A172 (cell line): ENCODE data around the gene COLEC11. TPM values are rescaled to one million over a fixed set of nuclear protein-coding genes. Genes with fewer than 3 reads are reported as not detected.

ENCODE experiments used
- DNase-seq: peaks from one replicate; pipeline ENCODE4 v3.0.0-alpha.2; 2015; ENCODE audit warnings: low spot score
- total RNA-seq: library from RNA; depleted of rRNA; stranded (reverse); fragments of >200 nt; shearing (Covaris generic); gene quantifications from 2 replicates; pipeline ENCODE4 v1.2.3, GENCODE V29; 2014; rRNA removed

The COLEC11 gene
- total RNA-seq, 1 experiment from 2014 or later = 0.17 TPM

DNA sequence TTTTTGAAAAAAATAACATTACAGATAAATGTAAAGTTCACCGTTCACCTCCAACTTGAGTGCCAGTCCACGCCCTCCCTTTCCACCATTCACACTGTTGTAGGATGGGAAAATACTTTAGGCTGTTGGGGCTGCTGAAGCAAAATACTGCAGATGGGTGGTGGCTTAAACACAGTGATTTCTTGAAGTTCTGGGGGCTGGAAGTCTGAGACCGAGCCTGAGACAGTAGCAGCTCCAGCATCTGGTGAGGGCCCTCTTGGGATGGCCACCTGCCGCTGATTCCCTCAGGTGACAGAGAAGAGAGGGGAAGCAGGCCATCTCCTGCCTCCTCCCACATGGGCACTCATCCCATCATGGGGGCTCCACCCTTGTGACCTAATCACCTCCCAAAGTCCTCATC lies 80.8 kb downstream of the COLEC11 start:
- DNase-seq = no peak

DNA sequence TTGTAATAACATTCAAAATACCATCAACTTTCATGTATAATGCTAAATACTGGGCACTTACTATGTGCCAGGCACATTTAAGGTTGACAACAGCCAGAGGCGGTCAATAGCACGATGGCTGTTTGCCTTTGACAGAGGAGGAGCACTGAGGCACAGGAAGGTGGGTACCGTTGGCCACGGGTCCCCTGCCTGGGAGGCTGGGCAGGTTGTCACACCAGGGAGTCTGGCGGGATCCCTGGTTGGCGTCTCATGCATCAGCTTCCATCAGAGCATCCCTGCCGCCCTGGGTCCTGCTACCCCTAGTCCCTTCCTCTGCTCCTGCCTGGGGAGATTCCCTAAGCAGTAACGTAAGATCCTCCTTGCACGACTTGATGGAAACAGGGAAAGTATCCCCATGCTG lies 82.5 kb downstream of the COLEC11 start:
- DNase-seq = no peak

DNA sequence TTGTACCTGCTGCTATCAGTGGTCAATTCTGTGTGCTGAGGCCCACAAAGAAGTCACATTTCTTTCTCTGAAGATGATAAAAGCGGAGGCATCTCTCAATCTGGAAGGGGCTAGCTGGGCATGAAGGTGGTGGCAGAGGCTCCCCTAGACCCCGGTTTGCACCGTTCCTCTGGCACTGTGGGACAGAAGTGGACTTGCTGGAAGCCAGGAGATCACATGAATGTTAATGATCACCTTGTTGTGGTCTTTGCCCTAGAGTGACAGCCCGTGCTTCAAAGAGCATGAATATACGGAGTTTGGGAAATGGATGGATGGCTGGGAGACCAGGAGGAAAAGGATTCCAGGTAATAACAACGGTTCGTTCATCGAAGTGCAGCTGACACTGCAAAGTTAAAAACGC lies 83.3 kb downstream of the COLEC11 start:
- no peak for DNase-seq

GRCh38 chr2:3679180-3679579 lies 84.3 kb downstream of the COLEC11 start:
- DNase-seq = no peak

- DNase-seq = no peak
Observed at GRCh38 chr2:3679616-3680393, 84.9 kb downstream of the COLEC11 start.

DNA sequence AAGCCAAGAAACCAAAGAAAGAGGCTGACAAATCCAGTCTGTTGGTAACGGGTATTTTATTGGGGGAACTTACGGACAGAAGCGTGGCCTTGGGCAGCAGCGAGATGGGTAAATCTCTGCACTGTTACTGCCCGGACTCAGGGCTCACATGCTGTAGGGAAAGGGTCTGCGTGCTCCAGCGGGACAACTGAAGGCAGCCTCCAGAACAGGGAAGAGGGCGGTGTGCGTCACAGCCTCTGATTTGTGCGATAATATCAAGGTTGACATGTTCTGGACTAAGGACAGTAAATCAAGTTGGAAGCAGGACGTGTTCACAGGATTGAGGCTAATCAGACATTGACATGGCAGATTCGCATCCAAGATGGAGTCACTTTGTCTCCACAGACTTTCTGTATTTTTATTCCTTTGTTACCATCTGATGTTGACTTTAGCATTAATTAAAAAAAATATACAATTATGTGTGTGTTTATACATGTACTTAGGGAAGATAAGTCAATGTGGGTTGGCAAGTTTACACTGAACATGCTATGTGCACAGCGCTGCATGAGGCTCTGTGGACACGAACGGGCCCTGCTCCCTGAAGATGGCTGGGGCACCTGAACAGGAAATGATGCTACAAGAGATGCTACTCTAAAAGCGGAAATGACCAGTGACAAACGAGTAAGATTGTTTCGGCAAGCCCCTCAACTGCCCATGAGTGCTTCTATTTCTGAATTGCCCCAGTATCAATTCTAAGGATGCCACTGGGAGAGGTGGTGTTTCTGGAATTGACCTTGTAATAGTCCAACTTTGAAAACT lies 85.8 kb downstream of the COLEC11 start:
- DNase-seq = no peak

DNA sequence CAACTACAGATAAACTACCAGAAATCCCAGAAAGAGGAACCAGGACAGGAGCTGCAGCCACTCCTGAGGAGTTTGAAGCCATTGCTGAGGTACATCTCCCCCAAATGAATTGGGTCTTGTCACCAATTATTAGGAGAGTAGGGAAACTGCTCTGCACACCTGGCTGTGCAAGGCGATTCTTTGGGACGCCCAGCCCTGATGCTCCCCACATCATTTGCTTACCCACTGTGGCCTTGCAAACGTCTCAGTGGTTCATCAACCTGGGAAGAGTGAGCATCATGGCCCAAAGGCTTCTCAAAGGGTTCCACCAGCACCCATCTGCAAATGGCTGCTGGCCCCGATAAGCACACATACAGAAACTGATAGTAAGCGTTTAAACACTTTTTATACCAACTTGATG lies 86.7 kb downstream of the COLEC11 start:
- DNase-seq = no peak

- DNase-seq = no peak
Observed at GRCh38 chr2:3682811-3683210, 87.9 kb downstream of the COLEC11 start.

GRCh38 chr2:3683748-3684454 lies 89.0 kb downstream of the COLEC11 start:
- DNase-seq = peak; percentile 66

- no peak for DNase-seq
Observed at GRCh38 chr2:3689998-3690748, 95.3 kb downstream of the COLEC11 start.

- peak; percentile 36 for DNase-seq
Observed at GRCh38 chr2:3692375-3692774, 97.5 kb downstream of the COLEC11 start.

Other genes with a start within 250 kb of the COLEC11 start
- 118 and 143 TPM in 2 replicates for gene EIPR1, start 217.3 kb upstream of the COLEC11 start, total RNA-seq
- 44.7 and 45.1 TPM in 2 replicates for gene TRAPPC12, start 215.4 kb upstream of the COLEC11 start, total RNA-seq
- gene ADI1, start 75.6 kb upstream of the COLEC11 start, total RNA-seq = 70.9 and 102 TPM in 2 replicates
- 55.3 and 61.6 TPM in 2 replicates for gene RNASEH1, start 36.8 kb upstream of the COLEC11 start, total RNA-seq
- gene RPS7, start 19.9 kb upstream of the COLEC11 start, total RNA-seq = 2,765 and 4,011 TPM in 2 replicates
- not detected in 2 replicates for gene ALLC, start 63.1 kb downstream of the COLEC11 start, total RNA-seq
- not detected in 2 replicates for gene DCDC2C, start 108.5 kb downstream of the COLEC11 start, total RNA-seq